NCI-H2081 (cell line): ENCODE measurements around the gene GALNT15.

Source experiments
- DNase-seq, 2 experiments: peaks; one replicate each; lab custom pipeline; 2025; lab: John Stamatoyannopoulos, UW

GALNT15 gene

GRCh38 chr3:16174389-16174788, at the start of gene GALNT15:
GALNT15 (plus strand) TSS chr3:16174680; CDS start chr3:16175152, 472 bp downstream.
- DNase-seq: no peak

- no peak for DNase-seq
Measured at GRCh38 chr3:16126634-16127033, 47.8 kb upstream of the GALNT15 start.

GRCh38 chr3:16127249-16127648, 47.2 kb upstream of the GALNT15 start:
- DNase-seq: no peak

- no peak for DNase-seq
Measured at GRCh38 chr3:16130066-16130465, 44.4 kb upstream of the GALNT15 start.

GRCh38 chr3:16132190-16132589, 42.3 kb upstream of the GALNT15 start:
- DNase-seq: no peak

- DNase-seq: no peak
Measured at GRCh38 chr3:16132928-16133327, 41.6 kb upstream of the GALNT15 start.

- no peak for DNase-seq
Measured at GRCh38 chr3:16134173-16134928, 40.1 kb upstream of the GALNT15 start.

- DNase-seq: no peak
Measured at GRCh38 chr3:16136055-16136454, 38.4 kb upstream of the GALNT15 start.

- DNase-seq: no peak
Measured at GRCh38 chr3:16137044-16137443, 37.4 kb upstream of the GALNT15 start.

GRCh38 chr3:16137977-16138376, 36.5 kb upstream of the GALNT15 start:
- DNase-seq: no peak

- no peak for DNase-seq
Measured at GRCh38 chr3:16140116-16140893, 34.2 kb upstream of the GALNT15 start.

- DNase-seq: no peak
Measured at GRCh38 chr3:16140894-16141285, 33.6 kb upstream of the GALNT15 start.

GRCh38 chr3:16142350-16143025, 32.0 kb upstream of the GALNT15 start:
- DNase-seq: no peak

GRCh38 chr3:16143861-16144447, 30.5 kb upstream of the GALNT15 start:
- DNase-seq: peak in 1 of 2 experiments; percentile 33

- DNase-seq: no peak
Measured at GRCh38 chr3:16145176-16145575, 29.3 kb upstream of the GALNT15 start.

GRCh38 chr3:16146015-16146730, 28.3 kb upstream of the GALNT15 start:
- DNase-seq: no peak

- DNase-seq: no peak
Measured at GRCh38 chr3:16147220-16147994, 27.1 kb upstream of the GALNT15 start.

GRCh38 chr3:16148213-16148612, 26.3 kb upstream of the GALNT15 start:
- no peak for DNase-seq

- DNase-seq: no peak
Measured at GRCh38 chr3:16148783-16149182, 25.7 kb upstream of the GALNT15 start.

GRCh38 chr3:16150285-16150684, 24.2 kb upstream of the GALNT15 start:
- no peak for DNase-seq

- no peak for DNase-seq
Measured at GRCh38 chr3:16151109-16151508, 23.4 kb upstream of the GALNT15 start.
